ENCODE results near the gene MID2.
"Not testable (repeated sequence)": the region's sequence is repeated elsewhere in the genome, so short reads cannot be mapped to it uniquely, and the experiment has no call there.

The MID2 gene, protein sequence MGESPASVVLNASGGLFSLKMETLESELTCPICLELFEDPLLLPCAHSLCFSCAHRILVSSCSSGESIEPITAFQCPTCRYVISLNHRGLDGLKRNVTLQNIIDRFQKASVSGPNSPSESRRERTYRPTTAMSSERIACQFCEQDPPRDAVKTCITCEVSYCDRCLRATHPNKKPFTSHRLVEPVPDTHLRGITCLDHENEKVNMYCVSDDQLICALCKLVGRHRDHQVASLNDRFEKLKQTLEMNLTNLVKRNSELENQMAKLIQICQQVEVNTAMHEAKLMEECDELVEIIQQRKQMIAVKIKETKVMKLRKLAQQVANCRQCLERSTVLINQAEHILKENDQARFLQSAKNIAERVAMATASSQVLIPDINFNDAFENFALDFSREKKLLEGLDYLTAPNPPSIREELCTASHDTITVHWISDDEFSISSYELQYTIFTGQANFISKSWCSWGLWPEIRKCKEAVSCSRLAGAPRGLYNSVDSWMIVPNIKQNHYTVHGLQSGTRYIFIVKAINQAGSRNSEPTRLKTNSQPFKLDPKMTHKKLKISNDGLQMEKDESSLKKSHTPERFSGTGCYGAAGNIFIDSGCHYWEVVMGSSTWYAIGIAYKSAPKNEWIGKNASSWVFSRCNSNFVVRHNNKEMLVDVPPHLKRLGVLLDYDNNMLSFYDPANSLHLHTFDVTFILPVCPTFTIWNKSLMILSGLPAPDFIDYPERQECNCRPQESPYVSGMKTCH

GRCh38 chrX:107825698-107826237, at the start of gene MID2:
TSS of gene MID2 (plus strand) at chrX:107825866. CDS start at chrX:107826427, 561 bp downstream.
- peak; percentile 7 to 19 (median 14) for DNase-seq

DNA sequence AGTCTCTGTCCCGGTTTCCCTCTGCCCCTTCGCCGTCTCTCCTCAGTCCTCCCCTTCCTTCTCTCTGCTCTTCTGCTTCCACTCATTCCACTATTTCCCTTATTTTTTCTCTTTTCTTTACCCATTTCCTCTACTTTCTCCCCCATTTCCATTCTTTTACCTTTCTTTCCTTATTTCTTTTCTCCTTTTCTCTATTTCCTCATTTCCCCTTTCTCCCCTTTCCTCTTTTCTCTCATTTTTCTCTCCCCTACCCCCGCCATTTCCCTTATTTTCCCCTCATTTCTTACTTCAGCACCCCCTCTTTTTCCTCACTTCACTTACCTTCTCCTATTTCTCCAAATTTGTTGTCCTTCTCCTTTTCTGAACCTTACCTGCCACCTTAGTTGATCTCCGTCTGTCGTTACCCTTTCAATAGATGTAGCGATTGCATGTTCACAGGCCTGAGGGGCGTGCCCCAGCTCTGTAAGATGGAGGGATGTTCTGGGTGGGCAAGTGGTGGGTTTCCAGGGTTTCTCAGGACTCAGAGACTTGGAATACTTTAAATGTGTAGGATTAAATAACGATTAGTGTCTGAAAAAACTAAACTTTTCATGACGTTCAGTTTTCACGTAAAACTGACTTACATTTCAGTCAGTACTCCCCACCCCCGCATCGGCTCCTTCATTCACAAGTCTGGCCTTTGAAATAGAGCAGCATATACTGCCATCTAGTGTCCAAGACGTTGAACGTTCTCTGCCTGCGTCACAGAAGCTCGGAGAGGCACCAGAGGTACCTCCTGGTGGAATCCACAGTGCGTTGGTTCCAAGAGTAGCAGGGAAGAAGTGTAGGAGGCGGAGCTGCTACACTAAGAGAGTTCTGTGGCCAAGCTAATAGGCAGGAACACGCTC, 48.8 kb upstream of the MID2 start:
- peak; percentile 15 to 50 (median 44) for DNase-seq

DNA sequence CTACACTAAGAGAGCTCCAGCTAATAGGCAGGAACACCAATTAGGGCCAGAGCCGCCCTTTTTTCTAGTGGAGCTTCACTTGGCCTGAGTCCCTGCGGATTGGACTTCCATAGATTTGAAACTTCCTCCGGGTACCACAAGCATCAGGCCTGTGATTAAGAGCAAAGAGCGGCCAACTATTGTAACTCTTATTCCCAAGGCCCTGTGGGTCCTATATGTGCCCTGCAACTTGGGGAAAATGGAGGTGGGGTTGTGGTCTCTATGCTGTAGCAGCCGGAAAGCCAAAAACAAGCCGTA, 48.2 kb upstream of the MID2 start, which contains the start of gene NCBP2L:
TSS of gene NCBP2L (plus strand) at position 198 of the 297 bp plus-strand sequence. CDS start 16,488 bp downstream, outside the sequence.
- no peak for DNase-seq

GRCh38 chrX:107780525-107780924, 45.1 kb upstream of the MID2 start:
- no peak for DNase-seq

DNA sequence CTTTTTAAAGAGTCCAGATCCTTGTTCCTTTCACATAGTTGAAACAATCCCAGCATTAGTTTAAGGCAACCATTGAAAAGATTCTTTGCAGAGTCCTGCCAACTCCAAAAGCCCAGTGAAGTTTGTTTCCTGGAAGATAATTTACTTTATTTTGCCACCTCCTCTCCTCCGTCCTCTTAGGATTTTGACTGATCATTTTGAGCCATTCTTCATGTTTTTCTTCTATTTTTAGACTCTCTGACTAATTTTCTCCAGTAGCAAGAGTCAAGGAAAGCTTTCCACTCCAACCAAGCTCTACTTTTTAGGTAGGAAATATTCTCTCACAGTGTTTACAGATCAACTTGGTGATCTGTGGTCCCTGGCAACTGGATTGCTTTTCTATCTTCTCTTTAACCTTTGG, 37.8 kb upstream of the MID2 start:
- DNase-seq: no peak

- DNase-seq: no peak
Measured at GRCh38 chrX:107804427-107804826, 21.2 kb upstream of the MID2 start.

DNA sequence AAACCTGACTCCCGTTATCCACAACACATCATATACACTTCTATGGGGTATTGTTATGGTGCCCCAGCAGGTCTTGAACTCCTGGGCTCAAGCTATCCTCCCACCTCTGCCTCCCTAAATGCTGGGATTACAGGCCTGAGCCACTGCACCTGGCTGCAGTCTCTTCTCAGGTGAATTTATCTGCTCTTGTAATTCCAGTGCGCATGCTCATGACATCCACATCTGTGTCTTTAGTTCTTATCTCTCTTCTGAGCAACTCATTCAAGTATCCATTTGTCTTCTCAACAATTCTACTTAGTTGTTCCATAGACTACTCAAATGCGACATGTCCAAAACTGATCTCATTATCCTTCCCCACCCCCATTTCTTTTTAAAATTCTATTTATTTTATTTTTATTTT, 20.5 kb upstream of the MID2 start:
- DNase-seq: no peak

DNA sequence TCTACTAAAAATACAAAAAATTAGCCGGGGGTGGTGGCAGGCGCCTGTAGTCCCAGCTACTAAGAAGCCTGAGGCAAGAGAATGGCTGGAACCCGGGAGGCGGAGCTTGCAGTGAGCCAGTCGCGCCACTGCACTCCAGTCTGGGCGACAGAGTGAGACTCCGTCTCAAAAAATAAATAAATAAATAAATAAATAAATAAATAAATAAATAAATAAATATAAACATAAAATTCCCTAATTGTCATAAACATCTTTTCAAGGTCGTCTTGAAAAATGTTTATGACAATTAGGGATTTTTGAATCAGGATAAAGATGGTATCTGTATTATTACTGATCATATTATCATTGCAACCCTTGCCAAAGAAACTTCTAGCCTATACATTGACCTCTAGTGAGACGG, 15.6 kb upstream of the MID2 start:
- DNase-seq: not testable (repeated sequence)

DNA sequence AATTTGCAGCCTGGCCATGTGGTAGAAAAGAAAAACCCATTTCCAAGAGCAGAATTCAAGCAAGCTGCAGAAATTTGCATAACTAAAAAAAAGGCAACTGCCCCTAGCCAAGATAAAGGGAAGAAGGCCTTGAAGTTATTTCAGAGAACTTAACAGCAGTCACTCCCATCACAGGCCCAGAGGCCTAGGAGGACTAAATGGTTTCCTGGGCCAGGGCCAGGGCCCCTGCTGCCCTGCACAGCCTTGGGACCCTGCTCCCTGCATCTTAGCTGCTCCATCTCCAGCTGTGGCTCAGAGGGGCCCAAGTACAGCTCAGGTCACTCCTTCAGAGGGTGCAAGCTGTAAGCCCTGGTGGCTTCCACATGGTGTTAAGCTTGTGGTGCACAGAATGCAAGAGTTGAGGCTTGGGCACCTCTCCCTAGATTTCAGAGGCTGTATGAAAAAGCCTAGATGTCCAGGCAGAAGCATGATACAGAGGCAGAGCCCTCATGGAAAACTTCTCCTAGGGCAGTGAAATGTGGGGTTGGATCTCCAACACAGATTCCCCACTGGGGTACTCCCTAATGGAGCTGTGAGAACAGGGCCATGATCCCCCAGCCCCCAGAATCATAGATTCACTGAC, 6.7 kb upstream of the MID2 start:
- DNase-seq: no peak

DNA sequence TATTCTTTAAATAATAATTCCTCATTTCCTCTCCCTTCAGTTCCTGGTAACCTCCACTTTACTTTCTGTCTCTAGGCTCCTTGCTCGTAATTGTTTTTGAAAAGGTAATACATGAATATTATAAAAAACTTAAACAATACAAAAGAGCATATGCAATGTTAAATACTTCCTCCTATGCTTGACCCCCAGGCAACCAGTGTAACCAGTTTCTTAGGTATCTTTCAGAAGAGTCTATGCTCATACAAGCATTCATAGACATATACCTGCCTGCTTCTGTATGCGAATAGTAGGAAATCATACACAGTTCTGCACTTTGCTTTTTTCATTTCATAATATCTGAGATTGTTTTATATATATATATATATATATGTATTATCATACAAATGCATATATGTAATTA, 2.6 kb upstream of the MID2 start:
- DNase-seq: no peak

DNA sequence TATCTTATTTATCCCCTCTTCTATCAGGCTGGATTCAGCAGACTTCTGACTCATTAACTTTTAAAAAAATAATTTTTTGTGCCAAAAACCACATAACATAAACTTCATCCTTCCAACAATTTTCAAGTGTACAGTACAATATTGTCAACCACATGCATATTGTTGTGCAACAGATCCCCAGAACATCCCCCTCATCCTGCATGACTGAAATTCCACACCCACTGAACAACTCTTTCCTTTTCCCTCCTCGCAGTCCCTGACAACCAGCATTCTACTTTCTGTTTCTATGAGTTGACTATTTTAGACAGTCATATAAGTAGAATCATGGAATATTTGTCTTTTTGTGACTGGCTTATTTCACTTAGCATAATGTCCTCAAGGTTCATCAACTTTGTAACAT, 2.2 kb upstream of the MID2 start:
- no peak for DNase-seq

DNA sequence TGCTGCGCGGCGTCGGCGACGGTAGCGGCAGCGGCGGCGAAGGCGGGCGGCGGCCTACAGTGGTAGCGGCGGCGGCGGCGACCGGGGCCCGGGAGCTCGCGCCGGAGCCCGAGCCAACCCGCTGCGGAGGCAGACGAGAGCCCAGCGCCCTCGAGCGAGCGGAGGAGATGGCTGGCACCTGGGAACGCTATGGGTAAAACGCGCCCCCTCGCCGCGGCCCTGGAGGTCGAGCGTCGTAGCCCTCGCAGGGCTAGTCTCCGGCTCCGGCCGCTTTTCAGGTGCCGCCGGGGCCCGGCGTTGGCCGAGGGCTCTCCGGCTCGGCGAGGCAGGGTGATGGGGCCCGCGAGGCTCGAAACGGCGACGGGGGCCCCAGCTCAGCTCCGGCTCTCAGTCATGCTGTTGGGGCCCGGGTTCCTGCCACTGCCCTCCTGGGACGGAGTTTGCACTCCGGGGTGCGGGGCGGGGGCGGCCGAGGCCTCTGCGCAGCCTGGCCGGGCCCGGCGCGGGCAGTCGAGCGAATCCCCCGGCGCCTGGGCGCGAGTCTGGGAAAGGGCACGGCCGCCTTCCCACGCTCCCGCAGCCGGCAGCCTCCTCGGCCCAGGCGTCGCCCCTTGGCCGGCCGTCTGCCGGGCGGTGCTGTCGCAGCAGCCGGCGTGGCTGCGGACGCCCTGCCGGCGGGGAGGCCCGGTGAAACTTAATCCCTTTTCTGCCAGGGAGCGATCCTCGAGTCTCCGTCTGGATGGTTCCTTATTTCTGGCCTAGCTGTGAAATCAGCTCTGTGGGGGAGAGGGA, 768 bp downstream of the MID2 start:
- peak in 3 of 4 experiments; percentile 0 to 15 (median 1) for DNase-seq

DNA sequence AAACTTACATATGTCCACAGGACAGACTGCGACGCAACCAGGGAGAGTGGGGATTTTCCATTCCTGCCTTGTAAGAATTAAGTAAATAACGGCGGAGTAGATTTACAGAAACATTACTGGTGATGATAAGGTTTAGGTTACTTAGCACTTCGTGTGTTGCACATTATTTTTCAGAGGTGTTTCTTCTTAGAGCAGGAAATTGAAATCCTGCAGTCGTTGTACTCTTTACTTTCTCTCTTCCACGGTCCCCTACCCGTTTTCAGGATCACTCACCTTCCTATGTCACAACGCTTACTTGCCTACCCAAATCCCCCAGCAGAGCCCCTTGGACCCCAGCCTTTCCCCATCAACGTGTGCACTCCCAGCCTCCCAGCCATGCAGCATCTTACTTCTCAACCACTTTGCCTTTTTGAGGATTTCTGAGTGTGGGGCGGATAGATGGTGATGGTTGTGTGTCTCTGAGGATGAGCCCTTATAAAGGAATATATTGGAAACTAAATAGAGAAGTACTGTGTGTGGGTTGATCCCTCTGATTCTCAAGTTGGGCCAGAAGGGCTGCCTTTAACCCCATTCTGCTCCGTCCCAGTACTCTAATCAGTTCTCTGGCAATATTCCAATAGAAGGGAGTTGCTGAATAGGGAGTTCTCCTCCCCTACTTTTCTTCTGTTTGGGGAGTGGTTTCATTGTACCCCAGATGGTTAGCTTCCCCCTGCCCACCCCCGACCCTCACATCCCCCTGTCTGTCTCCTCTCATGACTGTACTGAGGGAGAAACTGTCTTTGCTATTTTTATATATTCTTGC, 1.6 kb downstream of the MID2 start:
- DNase-seq: no peak

- DNase-seq: no peak
Measured at GRCh38 chrX:107827852-107828251, 2.2 kb downstream of the MID2 start.

DNA sequence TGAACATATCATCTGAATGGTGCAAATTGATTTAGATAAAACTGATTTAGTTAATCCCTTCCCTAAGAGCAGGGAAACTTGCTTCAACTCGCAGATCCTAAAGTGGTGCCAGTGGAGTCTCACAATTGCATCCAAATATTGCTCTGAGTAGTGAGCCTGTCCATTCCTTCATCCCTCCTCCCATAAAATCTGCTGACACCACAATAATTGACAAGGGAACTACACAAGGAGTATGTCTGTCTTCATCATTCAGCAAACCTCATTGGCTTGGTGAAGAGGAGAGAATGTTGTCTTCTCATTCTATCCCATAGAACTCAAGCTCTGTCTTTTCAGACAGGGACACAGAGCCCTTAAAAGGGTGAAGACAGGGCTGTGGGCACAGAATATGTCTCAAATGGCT, 4.2 kb downstream of the MID2 start:
- DNase-seq: no peak

GRCh38 chrX:107831071-107831730, 5.5 kb downstream of the MID2 start:
- DNase-seq: no peak

- DNase-seq: no peak
Measured at GRCh38 chrX:107834275-107835201, 8.9 kb downstream of the MID2 start.

- no peak for DNase-seq
Measured at GRCh38 chrX:107836958-107837357, 11.3 kb downstream of the MID2 start.

DNA sequence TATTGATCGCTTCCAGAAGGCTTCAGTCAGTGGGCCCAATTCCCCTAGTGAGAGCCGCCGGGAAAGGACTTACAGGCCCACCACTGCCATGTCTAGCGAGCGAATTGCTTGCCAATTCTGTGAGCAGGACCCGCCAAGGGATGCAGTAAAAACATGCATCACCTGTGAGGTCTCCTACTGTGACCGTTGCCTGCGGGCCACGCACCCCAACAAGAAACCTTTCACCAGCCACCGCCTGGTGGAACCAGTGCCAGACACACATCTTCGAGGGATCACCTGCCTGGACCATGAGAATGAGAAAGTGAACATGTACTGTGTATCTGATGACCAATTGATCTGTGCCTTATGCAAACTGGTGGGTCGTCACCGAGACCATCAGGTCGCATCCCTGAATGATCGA, 15.3 kb downstream of the MID2 start:
- no peak for DNase-seq
